ENCODE measurements around the gene TBX10.
A peak's percentile ranks its signal among the peaks of the same experiment; 100 is the strongest.

Gene TBX10

GRCh38 chr11:67609316-67609715 lies 30.2 kb downstream of the TBX10 start:
- no peak overlapping the region for H3K9ac ChIP-seq (ENCODE audit: low read depth, low read length)

GRCh38 chr11:67608486-67608885 lies 31.1 kb downstream of the TBX10 start:
- no peaks in the 10 kb centered on the region for H3K27me3 ChIP-seq (ENCODE audit: insufficient read depth, low read length, poor library complexity)
- TF ChIP-seq CTCF (IDR thresholded peaks at IDR 0.05; ENCODE audit: borderline replicate concordance, extremely low read depth, low read length, poor library complexity, severe bottlenecking) (no peak), EZH2 (IDR thresholded peaks at IDR 0.05; ENCODE audit: borderline replicate concordance, low read depth, low read length, severe bottlenecking) (no peak)
- H3K9me3 ChIP-seq (ENCODE audit: insufficient read depth, low read length, severe bottlenecking) = no peaks in the 10 kb centered on the region
- no peak overlapping the region; the same call in 1 of the 2 replicates for H3K9ac ChIP-seq (ENCODE audit: low read depth, low read length)
- H3K36me3 ChIP-seq (ENCODE audit: insufficient read depth, low read length) = peaks cover 55% of the 10 kb centered on the region
- peaks cover 21% of the 10 kb centered on the region for H3K79me2 ChIP-seq (ENCODE audit: insufficient read depth, low read length)
- H4K20me1 ChIP-seq (ENCODE audit: insufficient read depth, low read length) = peaks cover 4% of the 10 kb centered on the region; the same call in 1 of the 2 replicates
- H3K27ac ChIP-seq (ENCODE audit: low read length) = no peak overlapping the region
- H3K4me3 ChIP-seq (ENCODE audit: low read depth in 1 of 2, low read length in 2 of 2) = 0 out of 4 replicates have a peak overlapping the region, but pooled peaks of 1 of the 2 experiments have one; percentile 94
- H2AFZ ChIP-seq (ENCODE audit: low read depth, low read length) = no peak overlapping the region
- ATAC-seq (ENCODE audit: insufficient read depth, low read depth) (no peak), DNase-seq (no peak)
- H3K4me1 ChIP-seq (ENCODE audit: insufficient read depth, low read length) = peaks cover 43% of the 10 kb centered on the region
- H3K4me2 ChIP-seq (ENCODE audit: insufficient read depth, low read length) = peak overlapping the region; percentile 98; the same call in 1 of the 2 replicates

More at GRCh38 chr11:67609316-67609715, 30.2 kb downstream of the TBX10 start:
- Histone ChIP-seq H3K4me3 (ENCODE audit: low read depth in 1 of 2, low read length in 2 of 2) (no peak overlapping the region), H3K27me3 (ENCODE audit: insufficient read depth, low read length, poor library complexity) (no peaks in the 10 kb centered on the region), H3K9me3 (ENCODE audit: insufficient read depth, low read length, severe bottlenecking) (no peaks in the 10 kb centered on the region), H4K20me1 (ENCODE audit: insufficient read depth, low read length) (peaks cover 4% of the 10 kb centered on the region; the same call in 1 of the 2 replicates), H3K79me2 (ENCODE audit: insufficient read depth, low read length) (peaks cover 21% of the 10 kb centered on the region), H2AFZ (ENCODE audit: low read depth, low read length) (no peak overlapping the region), H3K4me1 (ENCODE audit: insufficient read depth, low read length) (peaks cover 51% of the 10 kb centered on the region), H3K36me3 (ENCODE audit: insufficient read depth, low read length) (peaks cover 58% of the 10 kb centered on the region), H3K27ac (ENCODE audit: low read length) (no peak overlapping the region), H3K4me2 (ENCODE audit: insufficient read depth, low read length) (no peak overlapping the region)
- TF ChIP-seq CTCF (IDR thresholded peaks at IDR 0.05; ENCODE audit: borderline replicate concordance, extremely low read depth, low read length, poor library complexity, severe bottlenecking) (no peak), EZH2 (IDR thresholded peaks at IDR 0.05; ENCODE audit: borderline replicate concordance, low read depth, low read length, severe bottlenecking) (no peak)
- DNase-seq (no peak), ATAC-seq (ENCODE audit: insufficient read depth, low read depth) (no peak)

GRCh38 chr11:67607507-67607906 lies 32.1 kb downstream of the TBX10 start:
- Histone ChIP-seq H3K36me3 (ENCODE audit: insufficient read depth, low read length) (peaks cover 45% of the 10 kb centered on the region), H3K27me3 (ENCODE audit: insufficient read depth, low read length, poor library complexity) (no peaks in the 10 kb centered on the region), H3K4me3 (ENCODE audit: low read depth in 1 of 2, low read length in 2 of 2) (peak overlapping the region; percentile 52 to 94; a peak in 3 of 4 replicates), H2AFZ (ENCODE audit: low read depth, low read length) (peak overlapping the region; percentile 93; the same call in 1 of the 2 replicates), H3K79me2 (ENCODE audit: insufficient read depth, low read length) (peaks cover 21% of the 10 kb centered on the region), H3K4me2 (ENCODE audit: insufficient read depth, low read length) (peak overlapping the region; percentile 98), H3K4me1 (ENCODE audit: insufficient read depth, low read length) (peaks cover 35% of the 10 kb centered on the region), H3K27ac (ENCODE audit: low read length) (peak overlapping the region; percentile 67), H3K9me3 (ENCODE audit: insufficient read depth, low read length, severe bottlenecking) (no peaks in the 10 kb centered on the region), H3K9ac (ENCODE audit: low read depth, low read length) (peak overlapping the region; percentile 89), H4K20me1 (ENCODE audit: insufficient read depth, low read length) (peaks cover 4% of the 10 kb centered on the region; the same call in 1 of the 2 replicates)
- TF ChIP-seq EZH2 (IDR thresholded peaks at IDR 0.05; ENCODE audit: borderline replicate concordance, low read depth, low read length, severe bottlenecking) = no peak
- TF ChIP-seq CTCF (IDR thresholded peaks at IDR 0.05; ENCODE audit: borderline replicate concordance, extremely low read depth, low read length, poor library complexity, severe bottlenecking) = no peak
- no peak for ATAC-seq (ENCODE audit: insufficient read depth, low read depth)
- DNase-seq = no peak

Measured in DND-41 (cell line).